Measurements from ENCODE around the gene C3. TPM values are rescaled to one million over a fixed set of nuclear protein-coding genes. Genes with fewer than 3 reads are reported as not detected.
"Not testable (repeated sequence)": the region's sequence is repeated elsewhere in the genome, so short reads cannot be mapped to it uniquely, and the experiment has no call there.

The C3 gene
- polyA plus RNA-seq, 1 experiment: 1.8 TPM

GRCh38 chr19:6711078-6711361 is 9.4 kb downstream of the C3 start:
- peaks cover 5% of the 10 kb centered on the region; the same call in 1 of the 2 replicates for H3K9me3 ChIP-seq (ENCODE audit: control insufficient read depth, insufficient read depth, low read length)
- CTCF ChIA-PET: no interaction called here
- no peak overlapping the region for H3K4me3 ChIP-seq (ENCODE audit: low read depth, low read length)
- no peak for TF ChIP-seq CTCF (IDR thresholded peaks at IDR 0.05; ENCODE audit: low read depth, low read length)
- POLR2A ChIA-PET: no interaction called here
- H3K27ac ChIP-seq (ENCODE audit: low read depth, low read length): no peak overlapping the region
- DNase-seq (ENCODE audit: low read depth, low spot score): no peak
- H3K27me3 ChIP-seq (ENCODE audit: control insufficient read depth, insufficient read depth, low read length): peaks cover 5% of the 10 kb centered on the region

DNA sequence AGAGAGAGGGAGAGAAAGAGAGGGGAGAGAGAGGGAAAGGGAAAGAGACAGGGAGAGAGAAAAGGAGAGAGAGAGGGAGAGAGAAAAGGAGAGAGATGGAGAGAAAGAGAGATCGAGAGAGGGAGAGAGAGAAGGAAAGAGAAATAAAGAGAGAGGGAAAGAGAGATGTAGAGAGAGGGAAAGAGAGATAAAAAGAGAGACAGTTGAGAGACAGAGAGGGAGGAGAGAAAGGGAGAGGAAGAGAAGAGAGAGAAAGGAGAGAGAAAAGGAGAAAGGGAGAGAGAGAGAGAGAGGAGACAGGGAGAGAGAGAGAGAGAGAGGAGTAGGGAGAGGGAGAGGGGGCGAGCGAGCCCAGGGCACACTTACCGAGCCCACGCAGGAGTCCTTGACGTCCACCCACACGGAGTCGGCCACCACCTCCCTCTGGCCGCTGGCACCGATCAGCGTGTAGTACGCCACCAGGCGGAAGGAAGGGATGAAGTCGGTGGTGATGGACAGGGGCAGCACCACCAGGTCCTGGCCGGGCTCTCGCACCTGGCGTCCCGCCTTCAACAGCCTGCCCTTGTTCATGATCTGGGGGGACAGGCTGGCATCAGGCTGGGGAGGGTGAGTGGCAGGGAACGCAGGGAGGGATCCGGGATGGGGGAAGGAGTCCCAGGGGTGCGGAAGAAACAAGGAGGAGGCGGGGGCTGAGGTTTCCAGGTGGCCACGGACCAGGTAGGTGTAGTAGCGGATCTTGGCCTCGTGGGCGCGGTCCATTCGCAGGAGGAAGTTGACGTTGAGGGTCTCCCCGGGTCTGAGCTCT is 10.0 kb downstream of the C3 start:
- Histone ChIP-seq H3K27me3 (ENCODE audit: control insufficient read depth, insufficient read depth, low read length) (peaks cover 5% of the 10 kb centered on the region), H3K9me3 (ENCODE audit: control insufficient read depth, insufficient read depth, low read length) (peaks cover 5% of the 10 kb centered on the region; the same call in 1 of the 2 replicates), H3K4me3 (ENCODE audit: low read depth, low read length) (no peak overlapping the region), H3K27ac (ENCODE audit: low read depth, low read length) (no peak overlapping the region)
- POLR2A ChIA-PET: no interaction called here
- TF ChIP-seq CTCF (IDR thresholded peaks at IDR 0.05; ENCODE audit: low read depth, low read length): no peak
- CTCF ChIA-PET: no interaction called here
- no peak for DNase-seq (ENCODE audit: low read depth, low spot score)

GRCh38 chr19:6709549-6709948 is 10.9 kb downstream of the C3 start:
- Histone ChIP-seq H3K27ac (ENCODE audit: low read depth, low read length) (no peak overlapping the region), H3K9me3 (ENCODE audit: control insufficient read depth, insufficient read depth, low read length) (peaks cover 5% of the 10 kb centered on the region; the same call in 1 of the 2 replicates), H3K27me3 (ENCODE audit: control insufficient read depth, insufficient read depth, low read length) (peaks cover 5% of the 10 kb centered on the region), H3K4me3 (ENCODE audit: low read depth, low read length) (no peak overlapping the region)
- ChIA-PET POLR2A (no interaction called here), CTCF (no interaction called here)
- no peak for DNase-seq (ENCODE audit: low read depth, low spot score)
- TF ChIP-seq CTCF (IDR thresholded peaks at IDR 0.05; ENCODE audit: low read depth, low read length): no peak

- H3K27me3 ChIP-seq (ENCODE audit: control insufficient read depth, insufficient read depth, low read length); H3K4me3 ChIP-seq (ENCODE audit: low read depth, low read length); H3K9me3 ChIP-seq (ENCODE audit: control insufficient read depth, insufficient read depth, low read length); CTCF ChIA-PET; H3K27ac ChIP-seq (ENCODE audit: low read depth, low read length); POLR2A ChIA-PET; DNase-seq (ENCODE audit: low read depth, low spot score): not testable (repeated sequence)
These were observed 11.5 kb downstream of the C3 start for GRCh38 chr19:6708913-6709312.

GRCh38 chr19:6708346-6708745 is 12.1 kb downstream of the C3 start:
- Histone ChIP-seq H3K27me3 (ENCODE audit: control insufficient read depth, insufficient read depth, low read length) (peaks cover 5% of the 10 kb centered on the region), H3K27ac (ENCODE audit: low read depth, low read length) (no peak overlapping the region), H3K4me3 (ENCODE audit: low read depth, low read length) (no peak overlapping the region), H3K9me3 (ENCODE audit: control insufficient read depth, insufficient read depth, low read length) (peaks cover 5% of the 10 kb centered on the region; the same call in 1 of the 2 replicates)
- CTCF ChIA-PET: no interaction called here
- DNase-seq (ENCODE audit: low read depth, low spot score): no peak
- no peak for TF ChIP-seq CTCF (IDR thresholded peaks at IDR 0.05; ENCODE audit: low read depth, low read length)
- POLR2A ChIA-PET: no interaction called here

All from AG04450 (cell line).